Heart right ventricle (tissue), 16 donors: ENCODE results near the gene TXNDC11. TPM values are rescaled to one million over a fixed set of nuclear protein-coding genes. Genes with fewer than 3 reads are reported as not detected.

Experiments
- ATAC-seq, 8 donors: fragments of 200-7000 bp; cut with Tn5 transposase; one replicate each; pipeline ENCODE4 v1.9.1; 2020; ENCODE audit warnings: mild to moderate bottlenecking in 8 of 8, moderate library complexity in 8 of 8, moderate number of reproducible peaks in 1 of 8
- DNase-seq, 2 donors: peaks; one replicate each; pipeline ENCODE4 v3.0.0-alpha.2; 2020
- H3K27ac ChIP-seq, 10 donors: fragments of 200-600 bp; sonication (generic) in 2 of 10; one replicate each; pipeline versions ENCODE4 v1.5.0 to v1.8.0; 2020 to 2022; ENCODE audit warnings: mild to moderate bottlenecking in 3 of 10
- H3K27me3 ChIP-seq, 7 donors: fragments of 200-600 bp; one replicate each; pipeline ENCODE4 v1.8.0; 2021 to 2022; ENCODE audit warnings: mild to moderate bottlenecking in 2 of 7
- H3K36me3 ChIP-seq, 9 donors: fragments of 200-600 bp; sonication (generic) in 1 of 9; one replicate each; pipeline versions ENCODE4 v1.5.0 to v1.8.0; 2020 to 2022; ENCODE audit warnings: mild to moderate bottlenecking in 2 of 9
- H3K4me1 ChIP-seq, 9 donors: fragments of 200-600 bp; sonication (generic) in 1 of 9; one replicate each; pipeline versions ENCODE4 v1.5.0 to v1.8.0; 2020 to 2022; ENCODE audit warnings: mild to moderate bottlenecking in 4 of 9
- H3K4me3 ChIP-seq, 10 donors: fragments of 200-600 bp; sonication (generic) in 2 of 10; one replicate each; pipeline versions ENCODE4 v1.5.0 to v1.8.0; 2020 to 2022; ENCODE audit warnings: mild to moderate bottlenecking in 7 of 10, moderate library complexity in 2 of 10
- H3K9me3 ChIP-seq, 11 donors: fragments of 200-600 bp in 10 of 11; sonication (generic) in 2 of 11; one replicate each; pipeline versions ENCODE4 v1.5.0 to v1.8.0; 2013 to 2022; ENCODE audit warnings: mild to moderate bottlenecking in 2 of 11, control low read depth in 1 of 11, moderate library complexity in 1 of 11
- WGBS, 2 donors: extraction: QIAGEN DNeasy Blood & Tissue Kit; methylation state at CpG; one replicate each; pipeline ENCODE4 v1.1.7; 2013; ENCODE audit warnings: inconsistent platforms in 1 of 2; 5-methylcytosine and 5-hydroxymethylcytosine counted together
- intact Hi-C, 10 donors: fragments of 100-400 bp; cut with DNase I; formaldehyde crosslinking; loops; one replicate each; pipeline versions ENCODE4 v1.11.1 to v1.14.2; 2022
- polyA plus RNA-seq, 2 donors: library from polyadenylated mRNA; stranded (reverse); fragments of 200-250 nt; gene quantifications; one replicate each; pipeline ENCODE4 v1.2.3, GENCODE V29; 2013
- total RNA-seq, 10 donors: library from RNA; stranded (reverse); fragmentation: NEBNext Ultra II Directional in 3 of 10; extraction: Animal tissue kit (Norgen Biotek cat#: 25700) in 3 of 10; gene quantifications; one replicate each; pipeline versions ENCODE4 v1.2.1 to v1.2.4, GENCODE V29; 2021 to 2023
- TF ChIP-seq, protein P1 (sequence below), 9 donors: fragments of 200-600 bp; sonication (generic) in 2 of 9; IDR thresholded peaks; one replicate each; pipeline versions ENCODE4 v1.5.0 to v1.8.0; 2021 to 2022; ENCODE audit warnings: antibody characterized with exemption in 9 of 9, mild to moderate bottlenecking in 5 of 9, moderate library complexity in 1 of 9
- donor health status: Arrhythmogenic right ventricular cardiomyopathy.
- donor health status: ischemic (EF 13 %, LVEDD 7.1; RV severe dilation, severe dysfunction).
- donor health status: healthy with polysubstance abuse.
- donor health status: DM: no; HTN: yes; CAD: no.
- donor health status: DM: no; HTN: no; CAD: no.
- donor health status: ischemic (EF 25% LVEDD 6.9; RV normal size, moderate dysfunction).
- donor health status: ischemic (EF 25% LVEDD 5.7; RV mildly dilated, moderate dysfunction).
- donor health status: healthy.
- donor health status: DM: yes; HTN: yes; CAD: no.
- donor health status: Ischemic cardiomyopathy.
- donor health status: ischemic (EF 35%, LVEDD 5.7; RV mildly dilated, moderate dysfunction).
- donor health status: nonischemic (EF 11% LVEDD 7.7; RV severe dilation, severe dysfunction).
- donor health status: DM: yes; HTN: yes; CAD: no.
- donor health status: PGD.
- donor health status: ischemic (EF 29% LVEDD 5.4; RV normal size, mild dysfunction).
- donor health status: nonischemic (EF 23%, LVEDD 6.1; RV moderate dilation, normal function).

The TXNDC11 gene
- total and polyA plus RNA-seq, 12 donors: 16.8 to 46.7 (median 25.1) TPM

GRCh38 chr16:11671676-11672075, 71.0 kb downstream of the TXNDC11 start:
- ATAC-seq (no peak), DNase-seq (no peak)
- H3K4me1 ChIP-seq: peaks cover 52 to 86% (median 79%) of the 10 kb centered on the region in 9 donors
- no peak overlapping the region for H3K4me3 ChIP-seq
- no peaks in the 10 kb centered on the region for H3K9me3 ChIP-seq
- peak overlapping the region in 6 of 10 donors; percentile 72 to 88 (median 76) for H3K27ac ChIP-seq
- 88 to 89% methylated on average over 8 of the region's 8 CpGs for WGBS, 2 donors
- H3K36me3 ChIP-seq: peaks cover 0 to 13% (median 7%) of the 10 kb centered on the region in 9 donors
- intact Hi-C loops: no loop called here
- TF ChIP-seq, protein P1, sequence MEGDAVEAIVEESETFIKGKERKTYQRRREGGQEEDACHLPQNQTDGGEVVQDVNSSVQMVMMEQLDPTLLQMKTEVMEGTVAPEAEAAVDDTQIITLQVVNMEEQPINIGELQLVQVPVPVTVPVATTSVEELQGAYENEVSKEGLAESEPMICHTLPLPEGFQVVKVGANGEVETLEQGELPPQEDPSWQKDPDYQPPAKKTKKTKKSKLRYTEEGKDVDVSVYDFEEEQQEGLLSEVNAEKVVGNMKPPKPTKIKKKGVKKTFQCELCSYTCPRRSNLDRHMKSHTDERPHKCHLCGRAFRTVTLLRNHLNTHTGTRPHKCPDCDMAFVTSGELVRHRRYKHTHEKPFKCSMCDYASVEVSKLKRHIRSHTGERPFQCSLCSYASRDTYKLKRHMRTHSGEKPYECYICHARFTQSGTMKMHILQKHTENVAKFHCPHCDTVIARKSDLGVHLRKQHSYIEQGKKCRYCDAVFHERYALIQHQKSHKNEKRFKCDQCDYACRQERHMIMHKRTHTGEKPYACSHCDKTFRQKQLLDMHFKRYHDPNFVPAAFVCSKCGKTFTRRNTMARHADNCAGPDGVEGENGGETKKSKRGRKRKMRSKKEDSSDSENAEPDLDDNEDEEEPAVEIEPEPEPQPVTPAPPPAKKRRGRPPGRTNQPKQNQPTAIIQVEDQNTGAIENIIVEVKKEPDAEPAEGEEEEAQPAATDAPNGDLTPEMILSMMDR (IDR thresholded peaks at IDR 0.05): no peak
- H3K27me3 ChIP-seq: no peaks in the 10 kb centered on the region

DNA sequence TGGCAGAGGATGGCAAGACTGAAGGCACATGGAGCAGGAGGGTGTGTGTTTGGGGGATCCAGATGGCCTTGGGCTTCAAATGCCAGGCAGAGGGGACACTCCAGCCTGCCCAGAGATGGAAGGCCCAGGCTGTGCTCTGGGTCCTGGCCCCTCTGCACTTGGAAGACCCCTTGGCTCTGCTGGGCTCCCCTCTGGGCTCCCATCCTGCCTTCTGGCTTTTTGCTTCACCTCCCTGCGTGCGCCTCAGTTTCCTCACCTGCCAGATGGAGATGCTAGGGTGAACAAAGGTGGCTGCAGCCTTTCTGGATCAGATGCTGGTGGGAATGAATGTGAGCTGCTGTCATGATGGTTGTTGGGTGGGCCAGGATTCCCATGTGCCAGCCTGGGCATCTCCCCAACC, 71.4 kb downstream of the TXNDC11 start:
- Histone ChIP-seq H3K9me3 (no peaks in the 10 kb centered on the region), H3K4me3 (no peak overlapping the region), H3K27ac (peak overlapping the region in 5 of 10 donors; percentile 75 to 89 (median 86)), H3K27me3 (no peaks in the 10 kb centered on the region), H3K4me1 (peaks cover 52 to 83% (median 78%) of the 10 kb centered on the region in 9 donors), H3K36me3 (peaks cover 0 to 9% (median 3%) of the 10 kb centered on the region in 9 donors)
- DNase-seq: no peak
- WGBS, 2 donors: 96 to 100% methylated on average over 2 of the region's 2 CpGs
- ATAC-seq: no peak
- TF ChIP-seq, protein P1 (IDR thresholded peaks at IDR 0.05): no peak
- intact Hi-C loops: no loop called here

DNA sequence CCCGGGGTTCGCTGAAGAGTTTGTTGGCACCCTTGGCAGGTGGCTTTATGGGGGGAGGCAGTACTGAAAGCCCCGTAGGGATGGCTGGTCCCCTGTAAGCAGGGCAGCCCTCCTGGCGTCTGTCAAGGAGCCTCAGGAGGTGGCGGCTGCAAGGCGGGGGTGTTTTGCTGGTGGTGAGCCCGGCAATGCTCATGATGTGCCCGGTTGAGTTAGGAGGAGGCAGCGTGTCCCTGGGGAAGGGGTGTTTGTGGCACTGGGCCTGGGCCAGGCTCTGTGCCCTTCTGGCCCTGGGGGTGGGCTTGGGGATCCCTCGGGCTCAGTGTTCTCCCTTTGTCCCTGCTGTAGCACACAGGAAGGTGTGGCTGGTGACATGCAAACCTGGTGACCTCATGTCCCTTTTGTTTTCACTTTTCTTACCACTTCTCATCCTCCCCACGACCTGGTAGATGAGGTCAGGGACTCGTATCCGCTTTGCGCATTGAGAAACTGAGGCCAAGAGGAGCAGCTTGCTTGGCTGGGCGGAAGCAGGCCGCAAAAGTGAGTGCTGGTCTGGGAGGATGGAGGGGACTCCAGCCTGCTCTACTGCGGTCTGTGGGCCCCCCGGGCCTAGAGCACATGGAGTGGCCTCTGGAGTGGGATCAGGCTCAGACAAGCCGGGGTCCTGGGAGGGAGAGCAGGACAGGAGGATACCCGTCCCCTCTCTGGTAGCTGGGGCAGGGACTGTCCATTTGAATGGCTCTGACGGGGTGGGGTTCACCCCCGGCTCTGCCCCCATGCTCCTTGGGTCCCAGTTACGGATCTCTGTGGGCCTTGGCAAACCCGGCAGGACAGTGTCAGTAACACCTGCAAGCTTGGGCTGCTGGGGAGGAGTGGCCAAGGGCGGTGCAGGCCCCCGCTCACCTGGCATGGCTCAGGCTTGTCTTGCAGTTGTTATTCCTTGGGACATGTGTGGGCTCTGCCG, 72.2 kb downstream of the TXNDC11 start:
- peaks cover 47 to 83% (median 73%) of the 10 kb centered on the region in 9 donors for H3K4me1 ChIP-seq
- intact Hi-C loops: no loop called here
- TF ChIP-seq, protein P1 (IDR thresholded peaks at IDR 0.05): no peak
- peak overlapping the region; percentile 73 to 89 (median 86) for H3K27ac ChIP-seq
- DNase-seq (peak in 1 of 2 donors; percentile 24), ATAC-seq (peak in 2 of 8 donors; percentile 2 to 4)
- peak overlapping the region in 8 of 10 donors; percentile 67 to 98 (median 95) for H3K4me3 ChIP-seq
- H3K36me3 ChIP-seq: peaks cover 0 to 1% (median 0%) of the 10 kb centered on the region in 9 donors
- H3K27me3 ChIP-seq: no peaks in the 10 kb centered on the region
- 64 to 66% methylated on average over 27 of the region's 27 CpGs for WGBS, 2 donors
- no peaks in the 10 kb centered on the region for H3K9me3 ChIP-seq

DNA sequence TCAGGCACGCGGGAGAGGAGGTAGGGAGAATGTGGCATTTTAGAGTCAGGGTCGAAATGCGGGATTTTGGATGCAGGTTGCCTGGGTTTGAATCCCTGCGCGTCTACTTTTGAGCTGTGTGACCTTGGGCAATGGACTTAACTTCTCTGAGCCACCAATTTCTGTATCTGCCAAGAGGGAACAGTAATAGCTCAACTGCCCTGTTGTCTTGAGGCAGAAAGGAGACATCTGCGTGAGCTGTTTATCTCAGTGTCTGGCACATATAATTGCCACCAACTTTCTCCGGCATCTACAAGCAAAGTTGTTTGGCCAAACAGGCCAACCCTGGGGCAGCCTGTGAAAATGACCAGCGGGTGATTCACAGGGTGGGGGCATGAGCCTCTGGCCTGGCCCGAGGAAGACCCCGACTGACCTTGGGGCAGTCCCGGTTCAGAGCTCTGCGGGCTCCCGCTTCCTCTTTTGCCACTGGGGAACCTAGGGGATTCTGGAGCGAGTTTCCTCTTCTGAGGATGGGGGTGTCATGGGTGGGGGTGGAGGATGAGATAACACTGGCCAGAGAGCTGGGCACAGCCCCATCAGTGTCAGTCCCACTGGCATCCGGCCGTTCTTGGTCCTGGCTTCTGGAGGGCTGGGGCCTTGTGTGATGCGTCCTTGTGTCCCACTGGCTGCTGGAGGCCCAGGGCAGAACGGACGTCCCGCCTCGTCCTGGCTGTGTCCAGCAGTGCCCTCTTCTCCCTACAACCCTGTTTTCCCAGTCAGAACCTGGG, 73.1 kb downstream of the TXNDC11 start:
- 21 to 36% methylated on average over 22 of the region's 22 CpGs for WGBS, 2 donors
- no peaks in the 10 kb centered on the region for H3K9me3 ChIP-seq
- DNase-seq (peak; percentile 63 to 66), ATAC-seq (peak; percentile 9 to 56 (median 40))
- no peaks in the 10 kb centered on the region for H3K27me3 ChIP-seq
- TF ChIP-seq, protein P1 (IDR thresholded peaks at IDR 0.05): no peak
- no peaks in the 10 kb centered on the region for H3K36me3 ChIP-seq
- H3K4me1 ChIP-seq: peaks cover 44 to 83% (median 73%) of the 10 kb centered on the region in 9 donors
- H3K27ac ChIP-seq: peak overlapping the region; percentile 73 to 89 (median 86)
- intact Hi-C loops: loop anchor here in 2 of 10 donors (2.0 to 10.0 kb wide), 2 partner anchors 29 to 45 kb away; no protein-coding TSS in a partner anchor
- H3K4me3 ChIP-seq: peak overlapping the region; percentile 67 to 98 (median 92)
